B cell (primary cell): ENCODE data around the gene SYT14. TPM values are rescaled to one million over a fixed set of nuclear protein-coding genes. Genes with fewer than 3 reads are reported as not detected.

ENCODE experiments used
- ATAC-seq: fragments of 200-7000 bp; cut with Tn5 transposase; one replicate; pipeline ENCODE4 v1.10.0; 2021; ENCODE audit warnings: low read depth, mild to moderate bottlenecking, moderate number of reproducible peaks, moderate library complexity
- CTCF ChIA-PET: fragments of 350-600 bp; sonication (Branson Sonifier 250); formaldehyde crosslinking; loops from one replicate; lab custom pipeline; 2021; ENCODE audit warnings: antibody characterized with exemption, inconsistent platforms; lab: Charles Lee
- POLR2A ChIA-PET: fragments of 350-600 bp; sonication (Branson Sonifier 250); formaldehyde crosslinking; loops from one replicate; lab custom pipeline; 2021; ENCODE audit warnings: antibody characterized with exemption; lab: Charles Lee
- DNase-seq: peaks from one replicate; pipeline ENCODE4 v3.0.0; 2013
- H2AFZ ChIP-seq: 2 replicates; pipeline ENCODE4 v1.6.1; 2012; ENCODE audit warnings: mild to moderate bottlenecking, low read depth, low read length; ENCODE audit not compliant: insufficient read depth, poor library complexity, severe bottlenecking
- H3K27ac ChIP-seq, 2 donors: 1 replicate in 1 of 2; 2 replicates in 1 of 2; pipeline ENCODE4 v1.5.1; 2012 to 2013; ENCODE audit warnings: low read length in 2 of 2, mild to moderate bottlenecking in 2 of 2, moderate library complexity in 1 of 2
- H3K27me3 ChIP-seq, 4 experiments: fragments of 200-600 bp in 1 of 4; sonication (generic) in 1 of 4; replicated peaks in 1 of 4; 1 replicate in 2 of 4; 2 replicates in 2 of 4; pipeline versions ENCODE4 v1.6.1 to v1.7.0; 2013 to 2016; ENCODE audit warnings: low read length in 3 of 4, mild to moderate bottlenecking in 2 of 4, mixed read lengths in 1 of 4, moderate library complexity in 1 of 4; ENCODE audit not compliant: insufficient read depth in 4 of 4, control insufficient read depth in 3 of 4; ENCODE audit errors: control extremely low read depth in 1 of 4
- H3K36me3 ChIP-seq, 2 experiments: replicated peaks in 1 of 2; 1 replicate in 1 of 2; 2 replicates in 1 of 2; pipeline versions ENCODE4 v1.6.1 to v1.7.1; 2013; ENCODE audit warnings: low read length in 1 of 2; ENCODE audit not compliant: insufficient read depth in 2 of 2, control insufficient read depth in 1 of 2; ENCODE audit errors: control extremely low read depth in 1 of 2, extremely low read depth in 1 of 2
- H3K4me1 ChIP-seq, 2 donors: fragments of 200-600 bp in 1 of 2; sonication (generic) in 1 of 2; 1 replicate in 1 of 2; 2 replicates in 1 of 2; pipeline versions ENCODE4 v1.5.1 to v1.6.1; 2013 to 2017; ENCODE audit warnings: low read length in 2 of 2; ENCODE audit not compliant: control insufficient read depth in 2 of 2, insufficient read depth in 2 of 2
- H3K4me2 ChIP-seq: replicated peaks from 2 replicates; pipeline ENCODE3; 2012; ENCODE audit warnings: mild to moderate bottlenecking, low read depth, low read length; ENCODE audit not compliant: poor library complexity, severe bottlenecking
- H3K4me3 ChIP-seq, 5 experiments: fragments of 200-600 bp in 1 of 5; sonication (generic) in 1 of 5; 1 replicate in 3 of 5; 2 replicates in 2 of 5; pipeline versions ENCODE4 v1.5.1 to v1.7.0; 2011 to 2016; ENCODE audit warnings: low read length in 4 of 5, mild to moderate bottlenecking in 4 of 5, low read depth in 2 of 5, control low read depth in 1 of 5, moderate library complexity in 1 of 5; ENCODE audit not compliant: insufficient read depth in 1 of 5; ENCODE audit errors: control extremely low read depth in 1 of 5, extremely low read depth in 1 of 5
- H3K79me2 ChIP-seq: fragments of 200-600 bp; sonication (generic); one replicate; pipeline ENCODE4 v1.6.0; 2016; ENCODE audit warnings: low read length; ENCODE audit not compliant: control insufficient read depth, insufficient read depth
- H3K9ac ChIP-seq: fragments of 200-600 bp; sonication (generic); 2 replicates; pipeline ENCODE4 v1.6.1; 2017; ENCODE audit warnings: mild to moderate bottlenecking, low read length, moderate library complexity
- H3K9me3 ChIP-seq, 3 donors: one replicate each; pipeline versions ENCODE4 v1.6.1 to v1.7.1; 2013; ENCODE audit warnings: low read length in 2 of 3; ENCODE audit not compliant: control insufficient read depth in 2 of 3, insufficient read depth in 1 of 3; ENCODE audit errors: control extremely low read depth in 1 of 3
- H4K20me1 ChIP-seq: 2 replicates; pipeline ENCODE4 v1.6.0; 2012; ENCODE audit warnings: mild to moderate bottlenecking, low read length; ENCODE audit not compliant: insufficient read depth, control insufficient read depth, poor library complexity, severe bottlenecking
- H3K27ac Mint-ChIP-seq: one replicate; pipeline ENCODE4 v1.8.0; 2021; ENCODE audit warnings: mixed read lengths
- H3K27me3 Mint-ChIP-seq: one replicate; pipeline ENCODE4 v1.8.0; 2021; ENCODE audit warnings: mixed read lengths
- H3K4me1 Mint-ChIP-seq: one replicate; pipeline ENCODE4 v1.8.0; 2021; ENCODE audit warnings: mixed read lengths
- H3K4me3 Mint-ChIP-seq: one replicate; pipeline ENCODE4 v1.8.0; 2021; ENCODE audit warnings: mixed read lengths
- H3K9me3 Mint-ChIP-seq: one replicate; pipeline ENCODE4 v1.8.0; 2022; ENCODE audit warnings: mixed read lengths; ENCODE audit not compliant: insufficient read depth
- EZH2 ChIP-seq: IDR thresholded peaks from 2 replicates; pipeline ENCODE4 v1.6.1; 2012; ENCODE audit warnings: borderline replicate concordance, low read depth, mild to moderate bottlenecking, moderate library complexity, low read length; ENCODE audit not compliant: insufficient read depth, poor library complexity, severe bottlenecking
- WGBS: methylation state at CpG from one replicate; pipeline ENCODE4 v1.1.5; 2013; ENCODE audit warnings: missing lambda C conversion rate; ENCODE audit not compliant: insufficient coverage; 5-methylcytosine and 5-hydroxymethylcytosine counted together
- intact Hi-C: fragments of 100-400 bp; cut with micrococcal nuclease; formaldehyde crosslinking; loops from one replicate; pipeline ENCODE4 v1.10.0; 2022
- polyA plus RNA-seq: library from polyadenylated mRNA; depleted of rRNA; stranded (reverse); fragments of >200 nt; gene quantifications from 2 replicates; pipeline ENCODE4 v1.2.3, GENCODE V29; 2012
- total RNA-seq, 2 donors: library from RNA; stranded (reverse); fragments of 120-200 nt in 1 of 2; gene quantifications; 1 replicate in 1 of 2; 2 replicates in 1 of 2; pipeline versions ENCODE4 v1.2.3 to v1.2.4, GENCODE V29; 2013 to 2022
- TF ChIP-seq, protein P1 (sequence below): fragments of 200-600 bp; IDR thresholded peaks from one replicate; pipeline ENCODE4 v1.8.0; 2022; ENCODE audit warnings: antibody characterized with exemption, mild to moderate bottlenecking

SYT14 gene
- total and polyA plus RNA-seq, 2 donors (not counting 1 experiment from before 2014, with no cell fraction given), result not detected

DNA sequence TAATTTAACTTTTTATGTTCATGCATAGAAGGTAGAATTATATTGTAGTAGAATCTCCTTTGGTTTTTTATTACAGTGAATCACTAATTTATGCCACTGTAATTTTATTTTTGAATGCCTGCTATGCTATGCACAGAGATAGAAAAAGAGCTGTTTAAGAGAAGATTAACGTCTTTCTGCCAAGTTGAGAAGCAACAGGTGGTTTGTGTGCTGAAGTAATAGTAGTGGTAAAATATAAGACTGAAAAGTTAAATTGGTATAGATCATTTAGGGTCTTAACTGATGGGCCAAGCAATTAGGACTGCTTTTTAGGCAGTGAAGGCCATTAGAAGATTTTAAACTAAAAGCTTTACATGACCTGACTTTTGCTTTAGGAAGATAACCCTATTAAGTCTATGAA, 115.1 kb downstream of the SYT14 start:
- Histone ChIP-seq H3K27me3 (no peaks in the 10 kb centered on the region), H3K27ac (no peak overlapping the region), H3K9ac (no peak overlapping the region), H3K36me3 (no peaks in the 10 kb centered on the region), H4K20me1 (no peaks in the 10 kb centered on the region), H3K4me3 (no peak overlapping the region), H3K79me2 (no peaks in the 10 kb centered on the region), H3K9me3 (peaks cover 0 to 5% (median 0%) of the 10 kb centered on the region in 3 donors), H3K4me2 (no peak overlapping the region), H3K4me1 (no peaks in the 10 kb centered on the region), H2AFZ (no peak overlapping the region)
- POLR2A ChIA-PET, result no interaction called here
- intact Hi-C loops, result no loop called here
- no peak for DNase-seq
- no CpG with 5 or more reads among the region's 1 CpG for WGBS
- no peak overlapping the region for H3K4me3 Mint-ChIP-seq
- H3K27ac Mint-ChIP-seq, result no peak overlapping the region
- CTCF ChIA-PET, result interaction anchor here (0.6 kb wide), 1 partner anchor 1045 kb away, joined by 4 read pairs; no protein-coding TSS in a partner anchor
- no peaks in the 10 kb centered on the region for H3K4me1 Mint-ChIP-seq
- ATAC-seq, result no peak
- no peak for TF ChIP-seq EZH2
- TF ChIP-seq, protein P1, sequence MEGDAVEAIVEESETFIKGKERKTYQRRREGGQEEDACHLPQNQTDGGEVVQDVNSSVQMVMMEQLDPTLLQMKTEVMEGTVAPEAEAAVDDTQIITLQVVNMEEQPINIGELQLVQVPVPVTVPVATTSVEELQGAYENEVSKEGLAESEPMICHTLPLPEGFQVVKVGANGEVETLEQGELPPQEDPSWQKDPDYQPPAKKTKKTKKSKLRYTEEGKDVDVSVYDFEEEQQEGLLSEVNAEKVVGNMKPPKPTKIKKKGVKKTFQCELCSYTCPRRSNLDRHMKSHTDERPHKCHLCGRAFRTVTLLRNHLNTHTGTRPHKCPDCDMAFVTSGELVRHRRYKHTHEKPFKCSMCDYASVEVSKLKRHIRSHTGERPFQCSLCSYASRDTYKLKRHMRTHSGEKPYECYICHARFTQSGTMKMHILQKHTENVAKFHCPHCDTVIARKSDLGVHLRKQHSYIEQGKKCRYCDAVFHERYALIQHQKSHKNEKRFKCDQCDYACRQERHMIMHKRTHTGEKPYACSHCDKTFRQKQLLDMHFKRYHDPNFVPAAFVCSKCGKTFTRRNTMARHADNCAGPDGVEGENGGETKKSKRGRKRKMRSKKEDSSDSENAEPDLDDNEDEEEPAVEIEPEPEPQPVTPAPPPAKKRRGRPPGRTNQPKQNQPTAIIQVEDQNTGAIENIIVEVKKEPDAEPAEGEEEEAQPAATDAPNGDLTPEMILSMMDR, result no peak
- H3K27me3 Mint-ChIP-seq, result no peaks in the 10 kb centered on the region
- no peaks in the 10 kb centered on the region for H3K9me3 Mint-ChIP-seq

DNA sequence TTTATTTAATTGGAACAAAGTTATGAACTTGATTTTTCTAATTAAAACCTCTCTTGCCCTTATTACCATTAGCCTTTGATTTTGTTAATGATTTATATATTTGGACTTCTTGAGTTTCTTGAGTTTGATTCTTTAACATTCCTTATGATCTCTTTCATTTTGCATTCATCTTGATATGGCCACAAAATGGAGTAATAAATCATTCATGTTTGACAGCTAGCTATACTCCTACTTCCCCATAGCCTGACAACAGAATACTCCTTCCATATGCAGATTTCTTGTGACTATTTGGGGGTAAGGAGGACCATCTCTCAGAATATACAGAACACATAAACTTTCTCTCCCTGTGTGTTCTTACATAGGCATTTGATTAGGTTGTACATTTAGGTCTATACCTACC, 119.6 kb downstream of the SYT14 start:
- H3K4me2 ChIP-seq, result no peak overlapping the region
- H3K79me2 ChIP-seq, result no peaks in the 10 kb centered on the region
- ChIA-PET CTCF (no interaction called here), POLR2A (no interaction called here)
- no peak overlapping the region for H3K9ac ChIP-seq
- no peak overlapping the region for H2AFZ ChIP-seq
- no peaks in the 10 kb centered on the region for H3K27me3 Mint-ChIP-seq
- no peak overlapping the region for H3K4me3 Mint-ChIP-seq
- H3K4me1 Mint-ChIP-seq, result no peaks in the 10 kb centered on the region
- no peak overlapping the region for H3K27ac Mint-ChIP-seq
- H3K4me1 ChIP-seq, result no peaks in the 10 kb centered on the region
- no peak overlapping the region for H3K27ac ChIP-seq
- H3K27me3 ChIP-seq, result peaks cover 0 to 2% (median 0%) of the 10 kb centered on the region in 4 experiments
- ATAC-seq, result no peak
- no peaks in the 10 kb centered on the region for H3K9me3 ChIP-seq
- H3K9me3 Mint-ChIP-seq, result no peaks in the 10 kb centered on the region
- DNase-seq, result no peak
- no peaks in the 10 kb centered on the region for H4K20me1 ChIP-seq
- H3K36me3 ChIP-seq, result no peaks in the 10 kb centered on the region
- intact Hi-C loops, result no loop called here
- TF ChIP-seq, protein P1, result no peak
- TF ChIP-seq EZH2, result no peak
- no peak overlapping the region for H3K4me3 ChIP-seq
